A549 (cell line): Measurements from ENCODE around the gene MYO6. TPM values are rescaled to one million over a fixed set of nuclear protein-coding genes. Genes with fewer than 3 reads are reported as not detected.

Experiments
- ATAC-seq, 2 experiments: fragments of 200-7000 bp in 1 of 2; fragments of >200 bp in 1 of 2; cut with Nextera tagmentation in 1 of 2; cut with Tn5 transposase in 1 of 2; 3 replicates each; pipeline versions ENCODE4 v1.8.0 to v1.9.1; 2018 to 2020; ENCODE audit warnings: mild to moderate bottlenecking in 1 of 2, moderate library complexity in 1 of 2
- CTCF ChIA-PET: fragments of 300-600 bp; sonication (Branson Sonifier 250); formaldehyde crosslinking; extraction: SDS; loops from one replicate; lab custom pipeline; 2021; ENCODE audit warnings: antibody characterized with exemption, inconsistent platforms; lab: Yijun Ruan, JAX
- POLR2A ChIA-PET: fragments of 350-600 bp; formaldehyde crosslinking; extraction: SDS; loops from one replicate; lab custom pipeline; 2021; ENCODE audit warnings: antibody characterized with exemption, inconsistent platforms; lab: Yijun Ruan, JAX
- DNase-seq, 2 experiments: peaks; one replicate each; pipeline versions ENCODE4 v3.0.0 to v3.0.0-alpha.2; 2011 to 2016; ENCODE audit warnings: low read depth in 1 of 2, low spot score in 1 of 2
- FAIRE-seq: peaks from 2 replicates; lab custom pipeline; 2011; peaks lifted over from hg19 to GRCh38; lab: Jason Lieb, UNC
- H3K27ac ChIP-seq, 2 experiments: fragments of >200 bp; sonication (Bioruptor Twin); formaldehyde crosslinking; 3 replicates each; pipeline ENCODE4 v1.5.1; 2016 to 2017
- H3K4me1 ChIP-seq: fragments of >200 bp; sonication (Bioruptor Twin); formaldehyde crosslinking; 3 replicates; pipeline ENCODE4 v1.6.1; 2016
- H3K4me2 ChIP-seq: fragments of >200 bp; sonication (Bioruptor Twin); formaldehyde crosslinking; 3 replicates; pipeline ENCODE4 v1.6.1; 2016
- H3K4me3 ChIP-seq: fragments of >200 bp; sonication (Bioruptor Twin); formaldehyde crosslinking; 3 replicates; pipeline ENCODE4 v1.5.1; 2016
- H3K9me3 ChIP-seq: fragments of >200 bp; sonication (Bioruptor Twin); formaldehyde crosslinking; 3 replicates; pipeline ENCODE4 v1.6.1; 2016
- BHLHE40 ChIP-seq: IDR thresholded peaks from 2 replicates; pipeline ENCODE4 v1.6.1; 2012; ENCODE audit warnings: low read depth, low read length, inconsistent platforms
- CEBPB ChIP-seq, 2 experiments: fragments of >200 bp in 1 of 2; sonication (Bioruptor Twin) in 1 of 2; formaldehyde crosslinking in 1 of 2; IDR thresholded peaks; 2 replicates each; pipeline ENCODE4 v1.6.1; 2012 to 2016
- CHD4 ChIP-seq: fragments of 200-600 bp; sonication (generic); IDR thresholded peaks from 2 replicates; pipeline ENCODE4 v1.6.1; 2016; ENCODE audit warnings: antibody characterized with exemption, mild to moderate bottlenecking, borderline replicate concordance
- EHF ChIP-seq: fragments of 250-450 bp; sonication (Bioruptor Pico); IDR thresholded peaks from 2 replicates; pipeline ENCODE4 v1.5.0; 2020; ENCODE audit warnings: mild to moderate bottlenecking
- EHMT2 ChIP-seq: fragments of 200-600 bp; sonication (generic); IDR thresholded peaks from 2 replicates; pipeline ENCODE4 v1.6.1; 2016; ENCODE audit warnings: antibody characterized with exemption, low read depth, mild to moderate bottlenecking, moderate library complexity
- EP300 ChIP-seq, 2 experiments: fragments of >200 bp; sonication (Bioruptor Twin); formaldehyde crosslinking; IDR thresholded peaks; 2 replicates in 1 of 2; 3 replicates in 1 of 2; pipeline ENCODE4 v1.6.1; 2016 to 2017
- FOSL2 ChIP-seq, 2 experiments: fragments of 450-650 bp in 1 of 2; fragments of >200 bp in 1 of 2; sonication (Bioruptor Twin) in 1 of 2; formaldehyde crosslinking; IDR thresholded peaks; 2 replicates each; pipeline versions ENCODE4 v1.5.0 to v1.6.1; 2016 to 2020; ENCODE audit warnings: mild to moderate bottlenecking in 1 of 2, moderate library complexity in 1 of 2
- FOXS1 ChIP-seq: fragments of 250-450 bp; sonication (Bioruptor Pico); IDR thresholded peaks from 2 replicates; pipeline ENCODE4 v1.5.0; 2020; ENCODE audit warnings: mild to moderate bottlenecking, moderate library complexity
- HDAC2 ChIP-seq: fragments of 200-600 bp; sonication (generic); IDR thresholded peaks from 2 replicates; pipeline ENCODE4 v1.6.1; 2016
- HMGXB4 ChIP-seq: fragments of 250-450 bp; sonication (Bioruptor Pico); IDR thresholded peaks from 2 replicates; pipeline ENCODE4 v1.5.0; 2021; ENCODE audit warnings: mild to moderate bottlenecking, moderate library complexity, borderline replicate concordance
- HOXA7 ChIP-seq: fragments of 250-450 bp; sonication (Bioruptor Pico); IDR thresholded peaks from 2 replicates; pipeline ENCODE4 v1.5.0; 2020; ENCODE audit warnings: mild to moderate bottlenecking, moderate library complexity
- JUN ChIP-seq, 2 experiments: fragments of >200 bp; sonication (Bioruptor Twin); formaldehyde crosslinking; IDR thresholded peaks; 2 replicates in 1 of 2; 3 replicates in 1 of 2; pipeline ENCODE4 v1.6.1; 2016 to 2017
- JUNB ChIP-seq: fragments of >200 bp; sonication (Bioruptor Twin); formaldehyde crosslinking; IDR thresholded peaks from 2 replicates; pipeline ENCODE4 v1.6.1; 2016
- KDM5A ChIP-seq: fragments of 200-600 bp; sonication (generic); IDR thresholded peaks from 2 replicates; pipeline ENCODE4 v1.6.1; 2016; ENCODE audit warnings: antibody characterized with exemption, mild to moderate bottlenecking
- MAFK ChIP-seq: fragments of 450-650 bp; IDR thresholded peaks from 2 replicates; pipeline ENCODE4 v1.6.1; 2014; ENCODE audit not compliant: partially characterized antibody
- MAZ ChIP-seq: fragments of 150-350 bp; IDR thresholded peaks from 2 replicates; pipeline ENCODE4 v1.6.1; 2014; ENCODE audit warnings: antibody characterized with exemption, low read depth, low read length, borderline replicate concordance
- MYC ChIP-seq: IDR thresholded peaks from 2 replicates; pipeline ENCODE4 v1.6.1; 2012; ENCODE audit warnings: mild to moderate bottlenecking, inconsistent platforms, low read length, improper control_type of control experiment, borderline replicate concordance
- POLR2A ChIP-seq: IDR thresholded peaks from 2 replicates; pipeline ENCODE4 v1.6.1; 2012; ENCODE audit warnings: mild to moderate bottlenecking, low read length
- POLR2AphosphoS2 ChIP-seq: conservative IDR thresholded peaks from 2 replicates; pipeline ENCODE4 v1.6.1; 2012; ENCODE audit warnings: low read length, improper control_type of control experiment, inconsistent platforms
- RAD21 ChIP-seq, 2 experiments: fragments of >200 bp in 1 of 2; sonication (Bioruptor Twin) in 1 of 2; formaldehyde crosslinking in 1 of 2; IDR thresholded peaks in 1 of 2; conservative IDR thresholded peaks in 1 of 2; 2 replicates in 1 of 2; 3 replicates in 1 of 2; pipeline ENCODE4 v1.6.1; 2012 to 2018; ENCODE audit warnings: inconsistent platforms in 1 of 2
- RARB ChIP-seq: fragments of 250-450 bp; sonication (Bioruptor Pico); IDR thresholded peaks from 2 replicates; pipeline ENCODE4 v1.8.0; 2021; ENCODE audit warnings: mild to moderate bottlenecking, moderate library complexity
- RCOR1 ChIP-seq: fragments of 150-350 bp; IDR thresholded peaks from 2 replicates; pipeline ENCODE4 v1.6.1; 2014; ENCODE audit warnings: antibody characterized with exemption, low read length, low read depth
- RNF2 ChIP-seq: fragments of 200-600 bp; sonication (generic); IDR thresholded peaks from 2 replicates; pipeline ENCODE4 v1.6.1; 2016; ENCODE audit warnings: low read depth, mild to moderate bottlenecking, antibody characterized with exemption, moderate library complexity, borderline replicate concordance
- SMC3 ChIP-seq: fragments of >200 bp; sonication (Bioruptor Twin); formaldehyde crosslinking; IDR thresholded peaks from 3 replicates; pipeline ENCODE4 v1.6.1; 2018; ENCODE audit warnings: inconsistent platforms
- ZFP36 ChIP-seq: fragments of 450-650 bp; IDR thresholded peaks from 2 replicates; pipeline ENCODE4 v1.6.1; 2014; ENCODE audit warnings: borderline replicate concordance; ENCODE audit not compliant: partially characterized antibody
- ZSCAN20 ChIP-seq: fragments of 250-450 bp; sonication (Bioruptor Pico); IDR thresholded peaks from 2 replicates; pipeline ENCODE4 v1.8.0; 2022; ENCODE audit warnings: mild to moderate bottlenecking, moderate library complexity
- WGBS: methylation state at CpG from one replicate; pipeline ENCODE4 v1.1.6; 2017; ENCODE audit errors: missing lambda C conversion rate; 5-methylcytosine and 5-hydroxymethylcytosine counted together
- polyA plus RNA-seq, 4 experiments: library from polyadenylated mRNA; depleted of rRNA in 3 of 4; stranded (reverse); fragments of >200 nt; fragmentation: RNase III in 1 of 4; extraction: RNeasy Plus Mini Kit Qiagen cat#74134 plus additional on column Dnase treatment in 1 of 4; gene quantifications; 2 replicates in 3 of 4; 3 replicates in 1 of 4; pipeline ENCODE4 v1.2.3, GENCODE V29; 2011 to 2017
- TF ChIP-seq, protein P1 (sequence below): fragments of 200-600 bp; sonication (generic); IDR thresholded peaks from 2 replicates; pipeline ENCODE4 v1.6.1; 2016; ENCODE audit warnings: antibody characterized with exemption, mild to moderate bottlenecking, moderate library complexity
- TF ChIP-seq, protein P2 (sequence below): fragments of 450-650 bp; IDR thresholded peaks from 2 replicates; pipeline ENCODE4 v1.6.1; 2014; ENCODE audit warnings: antibody characterized with exemption

The MYO6 gene
- polyA plus RNA-seq, 2 of the 4 experiments (the other 2 are of a cell fraction) = 10.8 to 17.3 TPM

- POLR2A ChIA-PET = no interaction called here
- Histone ChIP-seq H3K4me1 (no peaks in the 10 kb centered on the region), H3K4me2 (no peak overlapping the region), H3K4me3 (no peak overlapping the region), H3K27ac (no peak overlapping the region), H3K9me3 (no peaks in the 10 kb centered on the region)
- ATAC-seq (no peak), FAIRE-seq (no peak), DNase-seq (no peak)
- 77% methylated on average over 5 of the region's 5 CpGs for WGBS
- CTCF ChIA-PET = no interaction called here
- TF ChIP-seq RARB (CRISPR knock-in tag) (no peak), BHLHE40 (no peak), MAZ (no peak), HOXA7 (no peak), HDAC2 (no peak), HMGXB4 (CRISPR knock-in tag) (no peak), POLR2AphosphoS2 (no peak), KDM5A (no peak), FOSL2 (IDR thresholded peaks at IDR 0.05) (no peak), FOSL2 (CRISPR knock-in tag; IDR thresholded peaks at IDR 0.05) (no peak), RCOR1 (no peak), MAFK (no peak), SMC3 (no peak), JUNB (no peak), EHF (CRISPR knock-in tag) (no peak), ZSCAN20 (CRISPR knock-in tag) (no peak)
- TF ChIP-seq, protein P1, sequence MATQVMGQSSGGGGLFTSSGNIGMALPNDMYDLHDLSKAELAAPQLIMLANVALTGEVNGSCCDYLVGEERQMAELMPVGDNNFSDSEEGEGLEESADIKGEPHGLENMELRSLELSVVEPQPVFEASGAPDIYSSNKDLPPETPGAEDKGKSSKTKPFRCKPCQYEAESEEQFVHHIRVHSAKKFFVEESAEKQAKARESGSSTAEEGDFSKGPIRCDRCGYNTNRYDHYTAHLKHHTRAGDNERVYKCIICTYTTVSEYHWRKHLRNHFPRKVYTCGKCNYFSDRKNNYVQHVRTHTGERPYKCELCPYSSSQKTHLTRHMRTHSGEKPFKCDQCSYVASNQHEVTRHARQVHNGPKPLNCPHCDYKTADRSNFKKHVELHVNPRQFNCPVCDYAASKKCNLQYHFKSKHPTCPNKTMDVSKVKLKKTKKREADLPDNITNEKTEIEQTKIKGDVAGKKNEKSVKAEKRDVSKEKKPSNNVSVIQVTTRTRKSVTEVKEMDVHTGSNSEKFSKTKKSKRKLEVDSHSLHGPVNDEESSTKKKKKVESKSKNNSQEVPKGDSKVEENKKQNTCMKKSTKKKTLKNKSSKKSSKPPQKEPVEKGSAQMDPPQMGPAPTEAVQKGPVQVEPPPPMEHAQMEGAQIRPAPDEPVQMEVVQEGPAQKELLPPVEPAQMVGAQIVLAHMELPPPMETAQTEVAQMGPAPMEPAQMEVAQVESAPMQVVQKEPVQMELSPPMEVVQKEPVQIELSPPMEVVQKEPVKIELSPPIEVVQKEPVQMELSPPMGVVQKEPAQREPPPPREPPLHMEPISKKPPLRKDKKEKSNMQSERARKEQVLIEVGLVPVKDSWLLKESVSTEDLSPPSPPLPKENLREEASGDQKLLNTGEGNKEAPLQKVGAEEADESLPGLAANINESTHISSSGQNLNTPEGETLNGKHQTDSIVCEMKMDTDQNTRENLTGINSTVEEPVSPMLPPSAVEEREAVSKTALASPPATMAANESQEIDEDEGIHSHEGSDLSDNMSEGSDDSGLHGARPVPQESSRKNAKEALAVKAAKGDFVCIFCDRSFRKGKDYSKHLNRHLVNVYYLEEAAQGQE = no peak
These were observed 70.9 kb downstream of the MYO6 start for GRCh38 chr6:75819776-75820487.

DNA sequence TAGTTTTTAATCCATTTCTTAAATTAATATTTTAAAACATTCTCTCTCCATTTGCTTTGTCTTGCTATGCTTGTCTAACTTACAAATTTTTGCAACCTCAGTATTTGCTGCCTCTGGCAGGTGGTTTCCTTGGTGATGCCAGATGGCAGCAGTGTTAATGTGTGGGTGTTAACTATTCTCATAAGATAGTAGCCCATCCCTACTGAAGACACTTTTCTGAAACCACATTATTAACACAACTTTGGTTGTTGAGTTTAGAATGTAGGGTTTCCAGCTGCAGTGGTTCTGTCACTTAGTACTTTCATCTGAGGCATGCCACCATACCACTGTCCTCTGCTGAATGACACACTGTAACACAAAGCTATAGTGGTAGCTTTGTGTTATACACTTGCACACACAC is 75.1 kb downstream of the MYO6 start:
- ChIA-PET POLR2A (no interaction called here), CTCF (no interaction called here)
- no peak overlapping the region for H3K4me2 ChIP-seq
- H3K9me3 ChIP-seq = no peaks in the 10 kb centered on the region
- FAIRE-seq (no peak), DNase-seq (no peak), ATAC-seq (no peak)
- TF ChIP-seq, protein P1 = no peak
- TF ChIP-seq EHMT2 = no peak
- no peak for TF ChIP-seq ZFP36
- no peak for TF ChIP-seq RNF2
- TF ChIP-seq MAFK = no peak
- TF ChIP-seq JUN (IDR thresholded peaks at IDR 0.05) = no peak
- TF ChIP-seq FOXS1 (CRISPR knock-in tag) = no peak
- TF ChIP-seq FOSL2 (IDR thresholded peaks at IDR 0.05) = no peak
- no peak for TF ChIP-seq FOSL2 (CRISPR knock-in tag; IDR thresholded peaks at IDR 0.05)
- TF ChIP-seq CEBPB (IDR thresholded peaks at IDR 0.05) = no peak
- TF ChIP-seq POLR2A = no peak
- TF ChIP-seq MYC = no peak
- TF ChIP-seq, protein P2, sequence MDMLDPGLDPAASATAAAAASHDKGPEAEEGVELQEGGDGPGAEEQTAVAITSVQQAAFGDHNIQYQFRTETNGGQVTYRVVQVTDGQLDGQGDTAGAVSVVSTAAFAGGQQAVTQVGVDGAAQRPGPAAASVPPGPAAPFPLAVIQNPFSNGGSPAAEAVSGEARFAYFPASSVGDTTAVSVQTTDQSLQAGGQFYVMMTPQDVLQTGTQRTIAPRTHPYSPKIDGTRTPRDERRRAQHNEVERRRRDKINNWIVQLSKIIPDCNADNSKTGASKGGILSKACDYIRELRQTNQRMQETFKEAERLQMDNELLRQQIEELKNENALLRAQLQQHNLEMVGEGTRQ = no peak
- TF ChIP-seq HDAC2 = no peak
- no peak for TF ChIP-seq RCOR1
- TF ChIP-seq CHD4 = no peak
- TF ChIP-seq EP300 (IDR thresholded peaks at IDR 0.05) = no peak
- no peak for TF ChIP-seq KDM5A
- TF ChIP-seq RAD21 (conservative IDR thresholded peaks at IDR 0.05 in 1 of 2, IDR thresholded peaks at IDR 0.05 in 1 of 2) = no peak
- no peak overlapping the region for H3K4me3 ChIP-seq
- no peak overlapping the region for H3K27ac ChIP-seq
- H3K4me1 ChIP-seq = no peaks in the 10 kb centered on the region
